Activated CD8-positive, alpha-beta memory T cell treated with anti-CD3 and anti-CD28 coated beads for 24 hours (primary cell): ENCODE measurements around the gene P3H4.

ENCODE experiments used
- DNase-seq: peaks from one replicate; pipeline ENCODE4 v3.0.0-alpha.2; 2020

The P3H4 gene

GRCh38 chr17:41818024-41818423, 6.3 kb upstream of the P3H4 start:
- DNase-seq: no peak

GRCh38 chr17:41816637-41817320, 5.0 kb upstream of the P3H4 start:
- DNase-seq: no peak

DNA sequence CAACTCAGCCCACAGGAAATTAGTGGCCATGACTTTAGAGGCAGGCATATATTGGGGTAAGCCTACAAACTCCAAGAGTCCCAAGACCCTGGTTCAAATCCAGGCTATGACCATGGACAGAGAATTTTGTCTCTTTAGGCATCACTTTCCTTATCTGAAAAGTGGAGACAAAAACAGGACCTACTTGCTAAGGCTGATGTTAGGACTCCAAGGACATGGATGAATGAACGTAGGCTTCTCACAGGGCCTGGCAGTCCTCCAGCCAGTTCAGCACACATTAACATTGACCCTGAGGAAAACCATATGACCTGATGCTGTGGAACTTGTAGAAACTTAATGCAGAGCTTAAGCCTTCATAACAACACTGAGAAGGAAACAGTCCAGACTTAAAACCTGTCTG, 2.4 kb upstream of the P3H4 start:
- DNase-seq: no peak

DNA sequence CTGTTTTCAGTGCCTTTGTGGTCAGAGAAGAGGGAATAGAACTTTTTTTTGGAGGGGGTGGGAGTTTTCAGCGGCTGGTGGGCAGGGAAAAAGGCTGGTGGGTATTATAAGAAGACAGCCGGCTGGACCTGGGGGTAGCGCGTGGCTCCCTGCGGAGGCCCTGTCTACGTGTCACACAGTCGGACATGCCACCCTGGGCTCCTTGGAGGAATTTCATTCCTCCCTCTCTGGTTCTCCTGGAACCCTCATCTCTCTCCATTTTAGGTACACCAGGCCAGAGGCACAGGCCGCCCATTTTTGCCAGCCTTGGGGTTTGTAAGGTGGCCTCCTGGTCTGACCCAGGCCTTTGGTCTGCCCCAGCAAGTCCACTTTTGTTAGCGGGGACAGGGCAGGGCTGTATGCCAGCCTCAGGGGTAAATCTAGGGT, 2.0 kb upstream of the P3H4 start:
- DNase-seq: no peak

DNA sequence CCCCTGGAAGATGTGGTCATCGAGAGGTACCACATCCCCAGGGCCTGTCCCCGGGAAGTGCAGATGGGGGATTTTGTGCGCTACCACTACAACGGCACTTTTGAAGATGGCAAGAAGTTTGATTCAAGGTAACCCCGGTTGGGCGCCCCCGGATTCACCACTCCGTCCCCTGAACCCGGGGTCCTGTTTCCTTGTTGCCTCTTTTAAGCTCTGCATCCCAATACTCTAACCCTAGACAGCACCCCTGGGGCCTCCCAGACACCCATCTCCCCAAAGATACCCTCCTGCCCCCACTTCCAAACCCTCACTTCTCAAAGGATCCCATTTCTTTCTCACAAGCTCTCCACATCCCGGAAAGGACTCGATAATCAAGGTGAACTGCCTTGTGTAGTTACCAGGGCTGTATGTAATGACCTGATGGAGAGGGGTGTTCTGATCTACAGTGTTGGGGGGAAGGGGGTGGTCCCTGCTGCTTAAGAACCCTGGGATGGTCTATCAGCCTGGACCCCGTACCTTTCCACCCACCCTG, 1.5 kb upstream of the P3H4 start:
- no peak for DNase-seq

DNA sequence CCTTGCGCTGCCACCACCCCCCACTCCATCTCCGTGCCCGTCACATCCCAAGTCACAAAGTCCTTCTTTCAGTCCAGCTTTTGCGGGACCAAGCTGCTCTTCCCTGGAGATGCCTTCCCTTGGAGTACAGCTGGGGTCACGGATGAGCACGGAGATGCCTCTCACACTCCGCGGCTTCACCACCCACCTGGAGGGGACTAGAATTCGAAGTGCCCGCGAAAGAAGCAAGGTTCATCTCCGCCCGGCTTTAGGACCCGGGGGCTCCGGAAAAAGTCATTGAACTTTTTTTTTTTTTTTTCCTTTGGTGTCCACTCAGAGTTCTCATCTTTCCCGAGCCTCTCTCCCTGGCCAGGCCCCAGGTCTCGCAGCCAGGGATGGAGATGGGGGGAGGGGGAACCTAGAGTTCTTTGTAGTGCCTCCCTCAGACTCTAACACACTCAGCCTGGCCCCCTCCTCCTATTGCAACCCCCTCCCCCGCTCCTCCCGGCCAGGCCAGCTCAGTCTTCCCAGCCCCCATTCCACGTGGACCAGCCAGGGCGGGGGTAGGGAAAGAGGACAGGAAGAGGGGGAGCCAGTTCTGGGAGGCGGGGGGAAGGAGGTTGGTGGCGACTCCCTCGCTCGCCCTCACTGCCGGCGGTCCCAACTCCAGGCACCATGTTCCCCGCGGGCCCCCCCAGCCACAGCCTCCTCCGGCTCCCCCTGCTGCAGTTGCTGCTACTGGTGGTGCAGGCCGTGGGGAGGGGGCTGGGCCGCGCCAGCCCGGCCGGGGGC, 817 bp upstream of the P3H4 start, which contains the start of gene FKBP10:
Gene FKBP10, plus strand, starts transcription at position 624 of the 771 bp plus-strand sequence. Its CDS starts 31 bp downstream, at position 655.
- peak; percentile 77 for DNase-seq

DNA sequence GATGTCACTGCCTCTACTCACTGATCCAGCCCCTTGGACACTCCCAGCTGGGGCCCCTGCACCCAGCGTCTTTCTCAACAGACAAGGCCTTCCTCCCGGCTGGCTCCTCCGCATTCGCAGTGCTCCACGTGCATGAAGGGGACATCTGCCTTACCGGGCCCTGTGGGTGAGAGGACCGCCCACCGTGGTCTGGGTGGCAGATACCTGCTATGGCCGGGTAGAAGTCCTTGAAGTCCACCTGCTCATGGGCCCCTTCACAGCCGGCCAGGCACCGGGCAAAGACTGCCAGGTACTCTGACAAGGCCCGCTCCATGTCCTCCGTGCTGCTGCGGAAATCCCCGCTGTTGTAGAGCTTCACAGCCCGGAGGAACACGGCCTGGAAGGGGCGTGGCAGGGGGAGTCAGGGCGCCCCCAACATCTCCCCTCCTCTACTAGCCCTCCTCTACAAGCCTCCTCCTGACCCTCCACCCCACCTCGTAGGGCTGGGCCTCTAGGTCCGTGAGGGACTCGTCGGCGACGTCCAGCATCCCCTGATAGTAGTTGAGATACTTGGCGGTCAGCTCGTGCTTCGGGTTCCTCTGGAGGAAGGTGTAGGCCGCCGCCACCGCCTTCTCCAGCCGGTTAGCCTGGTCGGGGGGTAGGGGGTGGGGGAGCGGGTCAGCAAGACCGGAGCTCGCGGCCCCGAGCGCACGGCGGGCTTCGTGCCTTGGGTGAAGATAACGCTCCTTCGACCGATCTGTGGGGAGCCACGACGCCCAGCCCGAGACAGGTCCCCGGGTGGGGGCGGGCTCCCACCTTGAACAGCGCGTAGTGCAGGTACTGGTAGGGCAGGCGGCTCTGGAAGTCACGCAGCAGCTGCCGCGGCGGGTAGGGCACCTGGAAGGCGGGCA, 845 bp downstream of the P3H4 start:
- no peak for DNase-seq

GRCh38 chr17:41806685-41807445, 4.9 kb downstream of the P3H4 start:
- DNase-seq: no peak

- no peak for DNase-seq
These were observed 8.4 kb downstream of the P3H4 start for GRCh38 chr17:41803049-41804020.

DNA sequence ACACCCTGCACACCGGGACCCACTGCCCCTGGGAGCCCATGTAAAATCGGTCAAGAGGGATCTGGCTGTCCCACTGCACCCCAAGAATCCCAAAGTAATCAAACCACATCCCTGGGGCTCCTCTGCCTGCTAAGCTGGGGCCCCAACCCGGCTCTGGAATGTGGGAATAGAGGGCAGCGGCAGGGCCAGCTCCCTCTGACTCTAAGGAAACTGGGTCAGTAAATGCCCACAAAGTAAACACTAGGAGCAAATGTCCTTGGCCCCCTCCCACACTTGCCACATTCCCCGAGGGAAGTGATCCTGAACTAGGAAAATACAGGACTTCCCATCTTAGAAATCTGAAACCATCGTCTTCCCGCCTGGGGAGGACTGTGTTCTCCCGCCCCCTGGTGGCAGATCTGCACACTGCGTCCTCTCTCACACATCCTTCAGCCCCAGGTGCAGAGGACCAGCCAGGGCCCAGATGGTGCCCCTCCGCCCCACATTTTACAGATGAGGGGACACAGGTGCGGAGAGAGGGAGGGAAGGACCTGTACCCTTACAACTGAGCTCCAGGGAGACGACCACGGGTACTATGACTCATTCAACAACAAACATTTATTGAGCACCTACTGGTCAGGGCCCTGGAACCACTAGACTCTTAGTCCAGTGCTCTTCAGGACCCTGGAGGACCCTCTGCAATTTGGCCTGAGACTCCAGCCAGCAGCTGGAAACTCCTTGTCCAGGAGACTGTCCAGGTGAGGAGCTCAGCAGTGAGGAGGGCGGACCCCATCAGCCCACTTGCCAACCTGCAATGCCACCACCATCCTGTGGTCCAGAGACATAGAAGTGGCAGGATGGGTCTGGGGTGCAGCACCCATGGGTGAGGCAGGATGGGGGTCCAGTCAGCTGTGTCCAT, 10.1 kb downstream of the P3H4 start:
- DNase-seq: peak; percentile 90

- DNase-seq: no peak
These were observed 11.0 kb downstream of the P3H4 start for GRCh38 chr17:41800601-41801373.

GRCh38 chr17:41799366-41799765, 12.4 kb downstream of the P3H4 start:
- DNase-seq: no peak

DNA sequence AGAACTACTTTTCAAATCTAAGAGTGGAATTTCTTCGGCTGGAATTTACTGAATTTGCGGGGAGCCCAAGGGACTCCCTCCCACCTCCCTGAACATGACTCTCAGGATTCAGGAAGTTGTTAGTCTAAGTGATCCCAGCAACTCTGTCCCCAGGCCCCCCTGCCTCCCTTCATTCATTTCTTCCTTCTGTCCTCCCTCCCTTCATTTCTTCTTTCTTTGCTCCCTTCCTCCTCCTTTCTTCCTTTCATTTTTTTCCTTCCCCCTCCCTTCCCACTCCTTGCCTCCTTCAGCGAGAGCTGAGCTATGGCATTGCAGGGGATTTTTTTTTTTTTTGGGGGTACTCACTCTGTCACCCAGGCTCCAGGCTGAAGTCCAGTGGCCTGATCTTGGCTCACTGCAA, 14.4 kb downstream of the P3H4 start:
- DNase-seq: no peak

GRCh38 chr17:41796121-41796895, 15.4 kb downstream of the P3H4 start:
- no peak for DNase-seq

GRCh38 chr17:41794540-41794975, 17.2 kb downstream of the P3H4 start:
- DNase-seq: no peak

- DNase-seq: no peak
These were observed 17.8 kb downstream of the P3H4 start for GRCh38 chr17:41793784-41794539.
